GM03348 (cell line): ENCODE results near the gene OR5L2.
"Not testable (repeated sequence)": the region's sequence is repeated elsewhere in the genome, so short reads cannot be mapped to it uniquely, and the experiment has no call there.

ENCODE experiments used
- DNase-seq: peaks from one replicate; pipeline ENCODE4 v3.0.0; 2012; ENCODE audit warnings: low spot score

OR5L2 gene

DNA sequence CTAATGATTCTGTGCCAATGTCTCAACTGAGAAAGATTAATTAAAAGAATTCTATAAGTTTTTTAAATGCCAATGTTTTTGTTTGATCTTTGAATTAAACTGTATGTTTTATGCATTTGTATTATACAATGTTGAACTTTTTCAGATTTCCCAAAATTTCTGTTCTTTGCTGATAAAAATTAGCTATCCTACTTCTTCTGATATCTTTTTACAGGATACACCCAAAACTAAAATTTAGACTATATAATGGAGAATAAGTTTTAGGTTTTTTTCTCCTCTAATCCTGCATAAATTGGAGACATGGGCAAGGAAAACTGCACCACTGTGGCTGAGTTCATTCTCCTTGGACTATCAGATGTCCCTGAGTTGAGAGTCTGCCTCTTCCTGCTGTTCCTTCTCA is at the start of gene OR5L2:
TSS of gene OR5L2 (plus strand) at position 301 of the 400 bp plus-strand sequence. CDS start at position 301, 0 bp downstream.
- no peak for DNase-seq

GRCh38 chr11:55791606-55792005 is 35.4 kb upstream of the OR5L2 start:
- no peak for DNase-seq

DNA sequence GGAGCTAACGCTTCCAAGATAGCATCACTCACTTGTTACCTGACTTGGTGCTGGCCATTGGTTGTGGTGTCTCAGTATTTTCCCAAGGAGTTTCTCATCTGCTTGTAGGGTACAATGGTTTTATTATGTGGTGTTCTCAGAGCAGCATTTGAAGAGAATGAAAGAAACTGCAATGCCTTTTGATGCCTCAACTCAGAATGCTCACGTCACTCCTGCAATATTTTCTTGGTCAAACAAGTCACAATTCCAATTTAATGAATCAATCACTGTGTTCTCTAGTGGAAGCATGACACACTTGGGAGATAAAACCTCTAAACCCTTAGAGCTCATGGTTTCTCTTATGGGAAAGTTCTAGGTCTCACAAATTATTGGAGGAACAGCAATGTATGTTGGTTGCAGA is 33.7 kb upstream of the OR5L2 start:
- no peak for DNase-seq

- no peak for DNase-seq
Observed at GRCh38 chr11:55795256-55795655, 31.8 kb upstream of the OR5L2 start, which contains the start of gene OR5D14. Gene OR5D14, plus strand, starts transcription at chr11:55795556. Its CDS starts 0 bp downstream, at chr11:55795556.

GRCh38 chr11:55806248-55806647 is 20.8 kb upstream of the OR5L2 start:
- DNase-seq = no peak

GRCh38 chr11:55811067-55811466 is 16.0 kb upstream of the OR5L2 start, which contains the start of gene OR5L1:
Gene OR5L1, plus strand, starts transcription at chr11:55811367. Its CDS starts 100 bp downstream, at chr11:55811467.
- no peak for DNase-seq

DNA sequence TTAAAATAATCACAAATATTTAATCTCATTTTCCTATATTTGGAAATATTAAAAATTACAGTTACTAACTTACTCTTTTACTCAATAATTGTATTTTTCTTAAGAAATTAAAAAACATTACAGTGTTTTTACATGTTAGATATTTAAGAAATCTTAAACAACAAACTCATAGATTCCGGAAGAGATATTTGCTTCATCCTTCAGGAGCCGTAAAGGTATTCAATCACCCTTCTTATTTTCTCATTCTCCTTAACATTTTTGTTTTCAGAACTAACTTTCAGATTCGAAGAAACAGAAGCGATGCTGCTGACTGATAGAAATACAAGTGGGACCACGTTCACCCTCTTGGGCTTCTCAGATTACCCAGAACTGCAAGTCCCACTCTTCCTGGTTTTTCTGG is 7.7 kb upstream of the OR5L2 start, which contains the start of gene OR5D18:
TSS of gene OR5D18 (plus strand) at position 301 of the 400 bp plus-strand sequence. CDS start at position 301, 0 bp downstream.
- DNase-seq = no peak

GRCh38 chr11:55838452-55838851 is 11.4 kb downstream of the OR5L2 start, which contains the start of gene OR5D16:
Gene OR5D16, plus strand, starts transcription at chr11:55838752. Its CDS starts 0 bp downstream, at chr11:55838752.
- no peak for DNase-seq

DNA sequence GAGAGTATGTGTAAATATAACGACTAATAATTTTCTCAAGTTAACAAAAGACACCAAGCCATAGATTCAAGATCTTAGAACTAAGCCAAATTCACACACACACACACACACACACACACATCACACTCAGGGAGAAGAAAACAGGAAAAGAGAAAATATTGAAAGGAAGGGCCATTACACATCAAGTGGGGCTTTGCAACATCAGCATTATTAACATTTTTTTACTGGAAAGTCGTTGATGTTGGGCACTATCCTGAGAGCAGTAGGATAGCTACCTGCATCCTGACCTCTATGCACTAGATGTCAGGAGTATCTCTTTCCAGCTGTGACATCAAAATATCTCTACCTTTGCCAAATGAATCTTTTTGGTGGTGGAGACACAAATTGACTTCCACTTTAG is 20.4 kb downstream of the OR5L2 start:
- no peak for DNase-seq

DNA sequence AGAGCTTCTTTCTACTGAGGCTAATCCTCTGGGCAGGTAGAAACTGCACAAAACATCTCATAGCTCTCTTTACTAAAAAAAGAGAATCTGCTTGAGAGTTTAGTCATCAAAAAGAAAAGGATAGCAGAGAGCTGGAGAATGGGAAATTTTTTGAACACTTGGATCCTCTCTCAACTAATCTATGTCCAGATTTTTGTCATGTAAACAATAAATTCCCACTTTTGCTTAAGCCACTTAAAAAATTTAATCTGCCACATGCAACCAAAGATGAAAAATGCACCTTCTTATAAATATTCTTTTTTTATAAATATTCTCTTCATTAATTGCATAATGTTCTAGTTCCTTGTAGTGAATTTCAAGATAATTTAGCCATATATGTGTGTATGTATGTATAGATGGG is 22.0 kb downstream of the OR5L2 start:
- DNase-seq = no peak

DNA sequence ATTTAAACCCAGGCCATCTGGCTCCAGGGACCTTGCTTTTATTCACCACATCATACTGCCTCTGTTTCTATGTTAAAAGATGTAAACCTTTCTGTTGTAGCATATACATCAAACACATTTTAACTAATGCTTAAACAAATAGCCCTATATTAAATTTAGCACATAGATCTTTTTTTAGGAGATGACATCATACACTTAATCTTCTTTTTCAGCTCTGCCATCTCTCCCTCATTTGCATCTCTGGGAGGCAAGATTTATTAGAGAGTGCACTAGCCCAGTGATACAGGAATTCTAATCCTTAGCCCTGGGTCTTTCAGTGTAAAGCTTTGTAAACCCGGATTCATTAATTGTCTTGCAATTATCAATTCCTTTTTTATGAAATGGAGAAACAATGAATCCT is 25.1 kb downstream of the OR5L2 start:
- DNase-seq = no peak

DNA sequence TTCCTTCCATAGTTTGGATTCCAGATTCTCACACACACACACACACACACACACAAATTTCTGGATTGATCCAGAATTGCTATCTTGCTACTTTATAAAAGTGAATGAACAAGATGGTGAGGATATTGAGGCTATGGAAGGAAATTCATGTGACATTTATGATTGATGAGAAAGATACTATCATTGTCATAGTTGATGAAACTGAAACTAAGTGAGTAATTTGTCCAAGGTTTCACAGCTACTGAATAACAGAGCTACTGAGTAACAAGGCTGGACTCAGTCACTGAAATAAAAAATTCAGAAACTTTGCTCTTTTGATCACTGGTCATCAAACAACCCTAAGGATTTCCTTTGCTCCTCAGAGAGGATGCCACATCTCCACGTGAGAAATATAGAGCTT is 27.7 kb downstream of the OR5L2 start:
- DNase-seq = no peak

GRCh38 chr11:55867354-55867753 is 40.3 kb downstream of the OR5L2 start:
- DNase-seq = not testable (repeated sequence)

GRCh38 chr11:55872731-55873130 is 45.7 kb downstream of the OR5L2 start:
- not testable (repeated sequence) for DNase-seq

- DNase-seq = not testable (repeated sequence)
Observed at GRCh38 chr11:55873146-55873545, 46.1 kb downstream of the OR5L2 start.
